SU-DHL-6 (cell line): ENCODE data around the gene PAK2.

ENCODE experiments used
- H2AFZ ChIP-seq: fragments of 200-600 bp; sonication (generic); 2 replicates; pipeline ENCODE4 v1.6.1; 2014; ENCODE audit warnings: low read depth, mild to moderate bottlenecking, moderate library complexity, mixed read lengths, antibody characterized with exemption, low read length; ENCODE audit not compliant: severe bottlenecking
- H3F3A ChIP-seq: fragments of 200-600 bp; shearing (Covaris generic); 2 replicates; pipeline ENCODE4 v1.6.0; 2016; ENCODE audit warnings: antibody characterized with exemption, mild to moderate bottlenecking; ENCODE audit not compliant: insufficient read depth
- H3K27ac ChIP-seq: fragments of 200-600 bp; sonication (generic); 2 replicates; pipeline ENCODE4 v1.5.1; 2016; ENCODE audit warnings: low read depth, mild to moderate bottlenecking, low read length, moderate library complexity, mixed read lengths
- H3K27me3 ChIP-seq: fragments of 200-600 bp; sonication (generic), shearing (Covaris generic); 2 replicates; pipeline ENCODE4 v1.6.0; 2014; ENCODE audit warnings: mild to moderate bottlenecking, low read length
- H3K36me3 ChIP-seq: fragments of 200-600 bp; sonication (generic); 2 replicates; pipeline ENCODE4 v1.6.1; 2014; ENCODE audit warnings: mild to moderate bottlenecking, low read length, mixed read lengths
- H3K4me2 ChIP-seq: fragments of 300-600, 200-600 bp; shearing (Covaris generic), sonication (generic); 2 replicates; pipeline ENCODE4 v1.6.0; 2014; ENCODE audit warnings: low read length, low read depth, mild to moderate bottlenecking; ENCODE audit not compliant: poor library complexity, severe bottlenecking
- H3K4me3 ChIP-seq: fragments of 200-600 bp; sonication (generic); 2 replicates; pipeline ENCODE4 v1.5.1; 2014; ENCODE audit warnings: antibody characterized with exemption, low read length, mild to moderate bottlenecking, mixed read lengths; ENCODE audit not compliant: insufficient read depth, poor library complexity, severe bottlenecking
- H3K79me2 ChIP-seq: fragments of 200-600 bp; sonication (generic); 2 replicates; pipeline ENCODE4 v1.6.1; 2014; ENCODE audit warnings: mild to moderate bottlenecking, low read length, moderate library complexity; ENCODE audit not compliant: insufficient read depth
- H3K9ac ChIP-seq: fragments of 200-600 bp; sonication (generic); 2 replicates; pipeline ENCODE4 v1.7.0; 2014; ENCODE audit warnings: mild to moderate bottlenecking, low read length
- H3K9me2 ChIP-seq: fragments of 200-600 bp; sonication (generic); replicated peaks from 2 replicates; pipeline ENCODE4 v1.6.1; 2014; ENCODE audit warnings: low read length; ENCODE audit not compliant: insufficient read depth
- H3K9me3 ChIP-seq: fragments of 200-600 bp; sonication (generic); 2 replicates; pipeline ENCODE4 v1.6.1; 2014; ENCODE audit warnings: low read length, mixed read lengths; ENCODE audit not compliant: insufficient read depth
- H4K20me1 ChIP-seq: fragments of 200-600 bp; sonication (generic); 2 replicates; pipeline ENCODE4 v1.6.1; 2014; ENCODE audit warnings: low read depth, mild to moderate bottlenecking, antibody characterized with exemption, low read length, moderate library complexity, mixed read lengths
- CTCF ChIP-seq: fragments of 200-600 bp; sonication (generic); IDR thresholded peaks from one replicate; pipeline ENCODE4 v1.5.1; 2017; ENCODE audit warnings: antibody characterized with exemption, mild to moderate bottlenecking, low read length, moderate library complexity; ENCODE audit not compliant: insufficient read depth, poor library complexity, severe bottlenecking
- EZH2phosphoT487 ChIP-seq: fragments of 200-600 bp; sonication (generic), shearing (Covaris generic); conservative IDR thresholded peaks from 2 replicates; pipeline ENCODE4 v1.6.1; 2018; ENCODE audit warnings: mild to moderate bottlenecking, antibody characterized with exemption, low read length, moderate library complexity, mixed read lengths

The PAK2 gene

GRCh38 chr3:196739671-196740480, at the start of gene PAK2:
PAK2 (plus strand) TSS chr3:196739857; CDS start chr3:196782647, 42,790 bp downstream.
- Histone ChIP-seq H3K36me3 (no peaks in the 10 kb centered on the region), H3F3A (peaks cover 9% of the 10 kb centered on the region; the same call in 1 of the 2 replicates), H3K9ac (peak within 1 kb of the TSS; percentile 92), H3K9me3 (no peaks in the 10 kb centered on the region), H3K9me2 (no peaks in the 10 kb centered on the region), H3K27ac (peak within 1 kb of the TSS; percentile 76), H3K4me2 (peak within 1 kb of the TSS; percentile 73), H3K79me2 (peaks cover 51% of the 10 kb centered on the region), H2AFZ (peak within 1 kb of the TSS; percentile 79), H4K20me1 (0 out of 2 replicates have a peak, but pooled peaks cover 5% of the 10 kb centered on the region), H3K4me3 (peak within 1 kb of the TSS; percentile 81), H3K27me3 (no peaks in the 10 kb centered on the region)
- TF ChIP-seq EZH2phosphoT487 (no peak), CTCF (no peak)

- no peaks in the 10 kb centered on the region for H4K20me1 ChIP-seq
- no peak for TF ChIP-seq CTCF
- no peak for TF ChIP-seq EZH2phosphoT487
- H3F3A ChIP-seq = no peaks in the 10 kb centered on the region
- H3K9ac ChIP-seq = no peak overlapping the region
- H3K27ac ChIP-seq = no peak overlapping the region
- H2AFZ ChIP-seq = no peak overlapping the region
- no peaks in the 10 kb centered on the region for H3K9me3 ChIP-seq
- no peak overlapping the region for H3K4me2 ChIP-seq
- no peaks in the 10 kb centered on the region for H3K36me3 ChIP-seq
- H3K79me2 ChIP-seq = no peaks in the 10 kb centered on the region
- H3K27me3 ChIP-seq = no peaks in the 10 kb centered on the region
- no peak overlapping the region for H3K4me3 ChIP-seq
- H3K9me2 ChIP-seq = no peaks in the 10 kb centered on the region
Observed at GRCh38 chr3:196689941-196690660, 49.6 kb upstream of the PAK2 start.

- Histone ChIP-seq H2AFZ (no peak overlapping the region), H3K9ac (no peak overlapping the region), H3F3A (no peaks in the 10 kb centered on the region), H3K4me3 (no peak overlapping the region), H3K9me2 (no peaks in the 10 kb centered on the region), H3K4me2 (no peak overlapping the region), H3K36me3 (no peaks in the 10 kb centered on the region), H3K9me3 (no peaks in the 10 kb centered on the region), H3K27ac (no peak overlapping the region), H3K27me3 (no peaks in the 10 kb centered on the region), H3K79me2 (no peaks in the 10 kb centered on the region), H4K20me1 (no peaks in the 10 kb centered on the region)
- TF ChIP-seq EZH2phosphoT487 = no peak
Observed at GRCh38 chr3:196691386-196691785, 48.3 kb upstream of the PAK2 start.

GRCh38 chr3:196694202-196694638, 45.4 kb upstream of the PAK2 start:
- Histone ChIP-seq H3K9ac (no peak overlapping the region), H3K9me2 (no peaks in the 10 kb centered on the region), H3K4me2 (no peak overlapping the region), H3F3A (no peaks in the 10 kb centered on the region), H2AFZ (no peak overlapping the region), H3K4me3 (no peak overlapping the region), H3K27me3 (no peaks in the 10 kb centered on the region), H3K27ac (no peak overlapping the region), H3K79me2 (no peaks in the 10 kb centered on the region), H4K20me1 (no peaks in the 10 kb centered on the region), H3K36me3 (no peaks in the 10 kb centered on the region), H3K9me3 (no peaks in the 10 kb centered on the region)
- TF ChIP-seq EZH2phosphoT487 (no peak), CTCF (no peak)
